ENCODE data around the gene RPS8.
A peak's percentile ranks its signal among the peaks of the same experiment; 100 is the strongest.
"Not testable (repeated sequence)": the region's sequence is repeated elsewhere in the genome, so short reads cannot be mapped to it uniquely, and the experiment has no call there.

The RPS8 gene

DNA sequence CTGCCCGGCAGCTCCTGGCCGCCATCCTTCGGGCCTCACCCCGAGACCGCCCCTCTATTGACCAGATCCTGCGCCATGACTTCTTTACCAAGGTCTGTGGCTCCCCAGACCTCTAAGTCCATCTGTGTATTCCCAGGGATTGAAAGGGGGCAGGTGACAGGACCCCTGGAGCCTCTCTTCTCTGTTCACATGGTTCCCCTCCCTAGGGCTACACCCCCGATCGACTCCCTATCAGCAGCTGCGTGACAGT is 27.6 kb downstream of the RPS8 start:
- no peak for DNase-seq (ENCODE audit: low read depth in 2 of 2)

DNA sequence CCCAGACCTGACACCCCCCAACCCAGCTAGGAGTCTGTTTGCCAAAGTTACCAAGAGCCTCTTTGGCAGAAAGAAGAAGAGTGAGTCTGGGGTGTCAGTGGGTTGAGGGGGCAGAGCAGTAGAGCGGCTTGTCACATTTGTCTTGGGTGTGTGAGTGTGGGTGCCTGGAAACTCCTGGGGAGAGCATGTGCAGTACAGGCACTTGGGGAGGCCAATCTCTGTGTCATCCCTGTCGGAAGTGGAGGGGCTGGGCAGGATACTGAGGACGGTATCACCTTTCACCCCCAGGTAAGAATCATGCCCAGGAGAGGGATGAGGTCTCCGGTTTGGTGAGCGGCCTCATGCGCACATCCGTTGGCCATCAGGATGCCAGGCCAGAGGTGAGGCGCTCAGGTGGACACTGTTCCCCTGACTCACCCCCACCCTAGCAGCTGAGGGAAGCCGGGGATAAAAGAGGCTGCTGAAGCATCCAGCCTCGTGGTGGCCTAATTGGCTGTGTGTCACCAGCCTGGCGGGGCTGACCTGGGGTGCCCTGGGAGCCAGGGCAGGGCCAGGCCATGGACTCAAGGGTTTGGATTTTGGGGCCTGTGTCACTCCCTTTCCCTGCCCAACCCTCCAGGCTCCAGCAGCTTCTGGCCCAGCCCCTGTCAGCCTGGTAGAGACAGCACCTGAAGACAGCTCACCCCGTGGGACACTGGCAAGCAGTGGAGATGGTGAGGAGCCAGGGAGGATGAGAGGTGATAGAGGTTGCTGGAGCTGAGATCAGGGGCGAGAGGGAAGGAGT is 28.2 kb downstream of the RPS8 start:
- no peak for DNase-seq (ENCODE audit: low read depth in 2 of 2)

DNA sequence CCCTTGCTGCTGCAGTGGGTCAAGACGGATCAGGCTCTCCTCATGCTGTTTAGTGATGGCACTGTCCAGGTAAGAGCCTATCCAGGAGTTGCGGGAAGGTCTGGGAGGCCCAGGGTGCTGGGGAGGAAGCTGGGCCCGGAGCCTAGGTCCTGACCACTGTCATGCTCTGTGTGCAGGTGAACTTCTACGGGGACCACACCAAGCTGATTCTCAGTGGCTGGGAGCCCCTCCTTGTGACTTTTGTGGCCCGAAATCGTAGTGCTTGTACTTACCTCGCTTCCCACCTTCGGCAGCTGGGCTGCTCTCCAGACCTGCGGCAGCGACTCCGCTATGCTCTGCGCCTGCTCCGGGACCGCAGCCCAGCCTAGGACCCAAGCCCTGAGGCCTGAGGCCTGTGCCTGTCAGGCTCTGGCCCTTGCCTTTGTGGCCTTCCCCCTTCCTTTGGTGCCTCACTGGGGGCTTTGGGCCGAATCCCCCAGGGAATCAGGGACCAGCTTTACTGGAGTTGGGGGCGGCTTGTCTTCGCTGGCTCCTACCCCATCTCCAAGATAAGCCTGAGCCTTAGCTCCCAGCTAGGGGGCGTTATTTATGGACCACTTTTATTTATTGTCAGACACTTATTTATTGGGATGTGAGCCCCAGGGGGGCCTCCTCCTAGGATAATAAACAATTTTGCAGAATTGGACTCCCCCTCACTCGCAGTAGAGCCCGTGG is 30.1 kb downstream of the RPS8 start:
- no peak for DNase-seq (ENCODE audit: low read depth in 2 of 2)

DNA sequence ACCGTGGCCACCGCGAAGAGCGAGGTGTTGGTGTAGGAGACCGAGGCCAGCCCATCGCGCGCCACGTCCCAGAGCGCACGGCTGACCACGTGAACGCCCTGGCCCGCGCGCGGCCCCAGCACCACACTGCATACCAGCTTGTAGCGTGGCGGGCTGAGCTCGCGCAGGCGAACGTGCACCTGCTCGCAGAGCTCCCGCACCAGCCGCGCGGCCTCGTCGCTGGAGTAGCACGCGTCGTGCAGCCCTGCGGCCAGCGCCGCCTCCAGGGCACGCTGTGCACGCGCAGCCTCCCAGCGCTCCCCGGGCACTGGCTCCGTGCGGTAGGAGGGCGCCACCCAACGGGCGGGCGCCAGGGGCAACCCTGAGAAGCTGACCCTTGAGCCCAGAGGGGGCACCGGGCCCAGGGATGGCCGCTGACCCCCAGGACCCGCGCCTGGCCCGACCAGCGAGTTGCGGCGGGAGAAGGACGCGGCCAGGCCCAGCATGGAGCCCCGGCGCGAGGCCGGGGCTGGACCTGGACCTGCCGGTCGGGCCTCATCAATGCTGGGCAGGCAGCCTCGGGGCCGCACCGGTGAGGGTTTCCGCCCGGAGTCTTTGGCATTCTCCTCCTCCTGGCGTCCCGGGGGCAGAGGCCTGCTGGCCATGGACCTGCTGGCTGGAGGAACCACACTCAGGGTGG is 30.8 kb downstream of the RPS8 start:
- DNase-seq (ENCODE audit: low read depth in 2 of 2) = no peak

DNA sequence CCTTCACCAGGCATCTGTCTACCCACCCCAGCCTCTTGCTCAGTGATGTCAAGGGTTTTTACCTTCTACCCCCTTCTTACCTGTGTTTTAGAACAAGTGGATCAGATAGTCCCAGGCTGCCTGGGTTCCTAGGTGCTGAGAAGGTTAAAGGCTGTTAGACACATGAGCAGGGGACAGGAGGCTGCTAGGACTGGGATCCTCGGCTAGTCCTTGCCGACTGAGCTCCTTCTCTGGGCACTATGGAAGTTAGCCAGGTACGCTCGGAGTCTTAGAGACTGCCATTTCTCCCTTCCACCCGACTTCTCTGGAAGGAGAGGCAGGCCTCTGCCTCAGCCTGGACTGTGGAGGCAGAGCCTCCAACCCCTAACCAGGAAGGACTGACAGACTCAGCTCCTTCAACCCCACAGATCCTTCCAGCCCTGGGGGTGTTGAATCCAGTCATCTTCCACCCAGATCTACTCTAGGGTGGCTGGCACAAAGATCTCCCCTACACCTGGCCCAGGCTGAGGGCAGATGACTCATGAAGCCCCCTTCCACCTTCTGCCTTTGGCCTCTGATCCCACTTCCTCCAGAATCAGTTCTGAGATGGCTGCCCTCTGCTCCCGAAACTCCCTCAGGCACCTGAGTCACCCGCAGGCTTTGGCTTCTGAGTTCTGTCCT is 31.5 kb downstream of the RPS8 start, which contains the start of gene DYNLT4:
Gene DYNLT4, minus strand, starts transcription at position 648 of the 660 bp plus-strand sequence. CDS start 683 bp downstream, outside the sequence.
- no peak for DNase-seq (ENCODE audit: low read depth in 2 of 2)

DNA sequence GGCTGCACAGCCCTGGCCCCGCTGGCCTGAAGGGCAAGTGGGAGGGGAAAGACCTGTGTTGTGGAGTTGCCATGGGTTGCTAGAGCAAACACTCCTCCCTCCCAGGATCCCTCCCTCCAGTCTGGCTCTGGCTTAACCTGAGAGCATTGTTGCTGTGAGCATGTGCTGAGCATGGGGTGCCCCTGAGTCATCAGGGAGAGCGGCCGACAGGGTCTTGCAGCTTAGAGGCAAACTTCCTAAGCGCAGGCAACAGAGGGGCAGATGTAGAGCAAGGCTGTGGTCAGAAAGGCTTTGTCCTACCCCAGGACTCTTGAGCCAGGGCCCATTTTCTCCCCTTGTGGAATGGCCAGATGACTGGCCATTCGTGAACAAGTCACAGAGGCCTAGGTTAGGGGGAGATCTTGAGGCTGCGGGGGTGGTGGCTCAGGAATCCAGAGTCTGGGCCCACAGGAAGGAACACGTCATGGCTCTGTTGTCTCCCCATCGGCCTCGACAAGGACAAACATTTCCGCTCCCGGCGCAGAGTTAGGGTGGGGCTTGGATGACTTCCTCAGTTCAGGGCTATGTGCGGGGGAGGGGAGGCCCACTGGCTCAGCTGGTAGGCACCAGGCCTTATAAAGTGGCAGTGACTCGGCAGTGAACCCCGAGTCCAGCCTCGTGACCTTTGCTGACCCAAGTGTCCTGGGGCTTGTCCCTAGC is 32.2 kb downstream of the RPS8 start:
- peak; percentile 87 to 90 for DNase-seq (ENCODE audit: low read depth in 2 of 2)

DNA sequence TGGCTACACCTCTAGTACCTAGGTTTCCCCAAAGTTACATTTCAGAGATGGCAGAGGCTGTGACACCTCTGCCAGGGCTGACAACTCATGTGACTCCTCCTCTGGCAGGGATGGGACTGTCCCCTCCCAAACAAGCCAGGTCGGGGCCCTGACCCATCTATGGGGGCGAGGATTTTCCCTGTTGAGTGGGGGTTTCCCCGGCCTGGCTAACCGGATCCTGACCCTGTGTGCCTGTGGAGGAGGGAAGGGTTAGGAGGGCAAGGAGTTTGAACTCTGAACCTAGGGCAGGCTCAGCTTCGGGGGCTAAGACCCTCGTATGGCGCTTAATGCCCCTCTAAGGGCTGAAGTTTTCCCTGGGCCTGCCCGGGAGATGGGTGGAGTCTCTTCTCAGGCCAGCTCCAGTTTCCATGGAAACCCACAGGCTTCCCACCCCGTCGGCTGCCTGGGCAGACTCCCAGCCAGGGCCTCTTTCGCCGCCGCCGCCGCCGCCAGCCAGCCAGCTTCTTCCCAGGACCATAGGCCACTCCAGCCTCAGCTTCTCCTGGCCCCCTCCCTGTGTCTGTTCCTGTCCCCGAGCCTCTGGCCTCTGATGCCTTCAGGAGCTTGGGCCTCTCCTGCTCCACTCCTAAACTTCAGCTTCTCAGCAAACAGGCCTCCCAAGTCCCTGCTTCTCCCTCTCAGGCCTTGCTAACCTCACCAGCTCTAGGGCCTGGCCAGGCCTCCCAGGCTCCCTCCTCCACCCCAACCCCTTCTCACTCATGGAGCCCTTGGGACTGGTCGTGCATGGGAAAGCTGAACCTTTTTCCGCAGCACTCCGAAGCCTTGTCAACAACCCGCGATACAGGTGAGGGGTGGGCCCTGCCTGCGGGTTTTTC is 33.0 kb downstream of the RPS8 start, which contains the start of gene BTBD19:
Gene BTBD19, plus strand, starts transcription at position 461 of the 875 bp plus-strand sequence. Its CDS starts 298 bp downstream, at position 759.
- DNase-seq (ENCODE audit: low read depth in 2 of 2) = peak; percentile 74 to 75

DNA sequence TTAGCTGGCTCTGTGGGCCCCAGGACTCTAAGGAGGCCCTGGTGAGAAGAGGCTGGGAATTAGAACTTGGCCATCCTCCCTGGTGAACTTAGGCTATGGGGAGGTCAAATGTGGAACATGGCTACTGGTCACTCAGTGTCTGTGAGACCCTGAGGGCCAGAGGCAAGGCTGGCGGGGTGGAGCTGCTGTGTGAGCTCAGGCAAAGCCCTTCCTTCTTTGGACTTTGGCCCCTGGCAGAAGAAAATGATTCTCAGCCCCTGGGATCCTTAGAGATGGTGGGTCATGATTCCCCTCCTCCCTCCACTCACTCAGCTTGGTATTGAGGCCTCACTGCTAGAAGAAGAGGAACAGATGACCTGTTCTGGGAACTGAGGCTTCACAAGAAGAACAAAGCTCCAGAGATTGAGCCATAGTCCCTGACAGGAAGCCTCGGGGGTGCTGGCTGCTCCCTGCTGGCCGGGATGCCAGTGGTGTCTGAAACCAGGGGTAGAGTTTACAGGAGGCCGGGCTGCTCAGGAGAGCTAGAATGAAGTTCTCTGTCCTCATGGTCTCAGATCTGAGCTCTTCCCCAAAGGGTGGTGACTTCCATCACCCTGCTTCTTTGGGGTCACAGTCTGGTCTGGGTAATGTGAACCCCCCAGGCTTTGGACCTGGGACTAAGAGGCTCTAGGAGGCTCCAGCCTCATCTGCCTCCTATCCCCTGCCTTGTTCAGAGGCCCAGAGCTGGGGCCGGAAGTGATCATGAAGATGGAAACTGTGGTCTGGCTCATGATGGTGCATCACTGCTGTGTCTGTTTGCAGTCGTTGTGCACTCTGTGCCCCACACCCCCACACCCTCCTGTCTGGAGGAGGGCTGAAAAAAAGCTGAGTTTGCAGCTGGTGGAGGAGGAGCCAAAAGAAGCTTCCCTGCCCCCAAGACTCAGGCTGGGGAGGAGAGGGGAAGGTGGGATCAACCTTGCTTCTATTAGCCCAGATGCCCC is 33.9 kb downstream of the RPS8 start:
- peak; percentile 86 to 87 for DNase-seq (ENCODE audit: low read depth in 2 of 2)

DNA sequence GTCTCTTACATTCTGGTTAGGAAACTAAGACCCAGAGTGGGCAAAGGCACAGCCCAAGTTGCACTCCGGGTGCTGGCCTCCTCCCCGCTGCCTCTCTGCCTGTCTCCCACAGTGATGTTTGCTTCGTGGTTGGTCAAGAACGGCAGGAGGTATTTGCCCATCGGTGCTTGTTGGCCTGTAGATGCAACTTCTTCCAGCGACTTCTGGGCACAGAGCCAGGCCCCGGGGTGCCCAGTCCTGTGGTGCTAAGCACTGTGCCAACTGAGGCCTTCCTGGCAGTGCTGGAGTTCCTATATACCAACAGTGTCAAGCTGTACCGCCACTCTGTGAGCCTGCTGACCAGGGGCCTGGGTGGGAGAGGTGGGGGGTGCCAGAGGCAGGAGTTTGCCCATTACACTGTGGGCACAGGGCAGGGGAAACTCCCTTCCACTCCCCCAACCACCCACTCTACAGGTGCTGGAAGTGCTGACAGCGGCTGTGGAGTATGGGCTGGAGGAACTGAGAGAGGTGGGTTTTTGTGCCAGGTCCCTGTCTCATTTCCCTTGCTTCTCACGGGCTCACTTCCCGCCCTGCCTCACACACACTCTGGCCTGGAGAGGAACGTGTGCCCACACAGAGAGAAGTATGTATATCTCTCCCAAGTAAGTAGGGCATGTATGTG is 34.9 kb downstream of the RPS8 start:
- no peak for DNase-seq (ENCODE audit: low read depth in 2 of 2)

DNA sequence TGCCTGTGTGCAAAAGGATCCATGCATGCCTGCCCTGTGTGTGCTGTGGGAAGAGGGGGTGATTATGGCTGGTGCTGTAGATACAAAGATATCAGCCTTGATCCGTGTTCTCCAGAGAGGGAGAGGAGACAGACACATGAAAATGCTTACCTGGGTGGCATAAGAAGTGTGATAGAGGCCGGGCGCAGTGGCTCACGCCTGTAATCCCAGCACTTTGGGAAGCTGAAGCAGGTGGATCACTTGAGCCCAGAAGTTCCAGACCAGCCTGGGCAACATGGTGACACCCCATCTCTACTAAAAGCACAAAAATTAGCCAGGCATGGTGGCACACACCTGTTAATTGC is 35.4 kb downstream of the RPS8 start:
- not testable (repeated sequence) for DNase-seq (ENCODE audit: low read depth in 2 of 2)

DNA sequence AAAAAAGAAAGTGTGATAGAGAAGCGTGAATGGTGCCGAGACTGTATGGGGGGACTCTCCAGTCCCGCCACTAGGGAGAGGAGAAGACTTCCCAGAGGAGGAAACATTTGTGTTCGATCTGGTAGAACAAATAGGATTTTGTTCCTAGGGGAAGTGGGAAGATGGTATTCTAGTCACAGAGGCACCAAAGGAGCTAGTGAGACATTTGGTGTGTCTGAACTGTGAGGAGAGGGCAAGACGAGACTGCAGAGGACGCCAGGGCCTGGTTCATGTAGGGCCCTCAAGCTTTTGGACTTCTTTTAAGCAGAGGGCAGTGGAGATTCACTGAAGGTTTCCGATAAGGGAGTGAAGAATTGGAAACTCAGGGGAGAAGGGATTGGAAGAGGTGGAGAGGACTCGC is 35.9 kb downstream of the RPS8 start:
- no peak for DNase-seq (ENCODE audit: low read depth in 2 of 2)

DNA sequence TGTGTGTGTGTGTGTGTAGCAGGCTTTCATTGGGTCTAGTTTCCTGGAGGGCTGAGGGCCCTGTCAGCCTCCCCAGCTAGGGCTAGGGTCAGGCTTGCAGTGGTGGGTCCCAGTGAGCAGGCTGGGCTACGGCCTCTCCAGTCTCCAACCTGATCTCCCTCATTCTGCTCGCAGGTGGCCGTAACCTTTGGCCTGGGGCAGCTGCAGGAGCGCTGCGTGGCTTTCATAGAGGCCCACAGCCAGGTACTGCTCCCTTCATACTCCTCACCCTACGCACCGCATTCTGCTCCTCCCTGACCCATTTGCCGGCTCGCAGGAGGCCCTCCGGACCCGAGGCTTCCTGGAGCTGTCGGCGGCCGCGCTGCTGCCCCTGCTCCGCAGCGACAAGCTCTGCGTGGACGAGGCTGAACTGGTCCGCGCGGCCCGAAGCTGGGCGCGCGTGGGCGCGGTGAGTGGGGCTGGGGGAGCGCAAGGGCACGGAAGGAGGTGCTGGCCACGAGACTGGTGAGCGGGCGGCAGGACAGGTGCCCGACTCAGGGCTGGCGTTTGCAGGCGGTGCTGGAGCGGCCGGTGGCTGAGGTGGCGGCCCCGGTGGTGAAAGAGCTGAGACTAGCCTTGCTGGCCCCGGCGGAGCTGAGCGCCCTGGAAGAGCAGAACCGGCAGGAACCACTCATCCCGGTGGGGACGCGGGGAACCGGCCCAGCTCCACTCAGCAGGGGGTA is 37.6 kb downstream of the RPS8 start:
- no peak for DNase-seq (ENCODE audit: low read depth in 2 of 2)

DNA sequence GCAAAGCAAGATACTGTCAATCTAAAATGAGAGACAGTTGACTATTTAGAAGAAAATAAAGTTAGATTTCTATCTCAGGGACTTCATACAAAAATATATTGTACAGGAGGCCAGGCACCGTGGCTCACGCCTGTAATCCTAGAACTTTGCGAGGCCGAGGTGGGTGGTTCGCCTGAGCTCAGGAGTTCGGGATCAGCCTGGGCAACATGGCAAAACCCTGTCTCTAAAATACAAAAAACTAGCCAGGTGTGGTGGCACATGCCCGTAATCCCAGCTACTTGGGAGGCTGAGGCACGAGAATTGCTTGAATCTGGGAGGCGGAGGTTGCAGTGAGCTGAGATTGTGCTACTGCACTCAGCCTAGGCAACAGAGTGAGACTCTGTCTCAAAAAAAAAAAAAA is 40.6 kb downstream of the RPS8 start:
- not testable (repeated sequence) for DNase-seq (ENCODE audit: low read depth in 2 of 2)

DNA sequence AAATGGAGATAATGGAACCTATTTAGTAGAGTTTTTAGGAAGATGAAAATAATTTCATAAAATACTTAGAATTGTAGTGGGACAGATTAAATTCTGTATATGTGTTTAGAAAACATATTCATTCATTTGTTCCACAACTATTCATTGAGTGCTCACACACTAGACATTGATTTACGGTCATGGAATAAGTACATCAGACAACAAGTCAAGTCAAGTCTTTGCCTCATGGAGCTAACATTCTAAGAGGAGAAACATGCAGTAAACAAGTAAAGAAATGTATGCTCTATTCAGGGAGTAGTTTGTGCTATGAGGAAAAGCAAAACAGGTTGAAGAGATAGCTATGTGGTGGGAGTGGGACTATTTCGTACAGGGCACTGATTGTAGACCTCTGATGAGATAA is 42.0 kb downstream of the RPS8 start:
- no peak for DNase-seq (ENCODE audit: low read depth in 2 of 2)

DNA sequence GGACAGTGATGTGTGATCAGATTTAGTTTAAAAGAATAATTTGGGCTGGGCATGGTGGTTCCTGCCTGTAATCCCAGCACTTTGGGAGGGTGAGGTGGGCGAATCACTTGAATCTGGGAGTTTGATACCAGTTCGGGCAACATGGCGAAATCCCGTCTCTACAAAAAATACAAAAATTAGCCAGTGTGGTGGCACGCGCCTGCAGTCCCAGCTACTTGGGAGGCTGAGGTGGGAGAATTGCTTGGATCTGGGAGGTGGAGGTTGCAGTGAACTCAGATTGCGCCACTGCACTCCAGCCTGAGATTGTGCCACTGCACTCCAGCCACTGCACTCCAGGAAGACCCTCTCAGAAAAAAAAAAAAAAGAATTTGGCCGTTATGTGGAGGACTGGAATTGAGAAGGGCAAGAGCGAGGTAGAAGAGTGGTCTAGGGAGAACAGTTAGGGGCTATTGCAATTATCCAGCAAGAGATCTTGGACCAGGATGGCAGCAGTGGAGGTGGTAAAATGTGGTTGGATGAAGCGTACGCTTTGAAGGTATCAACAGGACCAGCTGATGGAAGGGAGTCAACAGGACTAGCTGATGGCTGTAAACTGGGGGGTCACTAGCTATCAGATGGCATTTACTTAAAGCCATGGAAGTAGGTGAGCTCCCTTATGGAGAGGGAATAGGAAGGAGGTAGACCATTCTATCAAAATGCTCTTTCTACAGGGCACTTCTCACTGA is 42.6 kb downstream of the RPS8 start:
- no peak for DNase-seq (ENCODE audit: low read depth in 2 of 2)

DNA sequence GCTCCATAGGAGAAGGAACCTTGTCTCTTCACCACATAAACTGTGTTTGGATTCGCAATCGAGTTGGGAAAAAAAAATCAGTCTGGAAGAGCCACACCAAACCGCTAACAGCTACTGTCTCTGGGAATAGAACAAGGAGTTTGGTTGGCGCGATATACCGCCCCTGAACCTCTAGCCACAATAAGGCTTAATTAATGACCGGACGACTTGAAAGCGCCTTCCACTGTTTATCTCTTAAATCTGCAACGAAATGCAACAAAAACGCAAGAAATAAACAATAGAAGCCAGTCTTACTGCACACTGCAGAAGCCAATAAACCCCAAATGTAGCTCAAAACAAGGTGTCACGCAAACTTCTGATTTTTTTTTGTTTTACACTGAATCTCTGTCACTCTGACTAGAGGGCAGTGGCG is 43.9 kb downstream of the RPS8 start:
- DNase-seq (ENCODE audit: low read depth in 2 of 2) = no peak

DNA sequence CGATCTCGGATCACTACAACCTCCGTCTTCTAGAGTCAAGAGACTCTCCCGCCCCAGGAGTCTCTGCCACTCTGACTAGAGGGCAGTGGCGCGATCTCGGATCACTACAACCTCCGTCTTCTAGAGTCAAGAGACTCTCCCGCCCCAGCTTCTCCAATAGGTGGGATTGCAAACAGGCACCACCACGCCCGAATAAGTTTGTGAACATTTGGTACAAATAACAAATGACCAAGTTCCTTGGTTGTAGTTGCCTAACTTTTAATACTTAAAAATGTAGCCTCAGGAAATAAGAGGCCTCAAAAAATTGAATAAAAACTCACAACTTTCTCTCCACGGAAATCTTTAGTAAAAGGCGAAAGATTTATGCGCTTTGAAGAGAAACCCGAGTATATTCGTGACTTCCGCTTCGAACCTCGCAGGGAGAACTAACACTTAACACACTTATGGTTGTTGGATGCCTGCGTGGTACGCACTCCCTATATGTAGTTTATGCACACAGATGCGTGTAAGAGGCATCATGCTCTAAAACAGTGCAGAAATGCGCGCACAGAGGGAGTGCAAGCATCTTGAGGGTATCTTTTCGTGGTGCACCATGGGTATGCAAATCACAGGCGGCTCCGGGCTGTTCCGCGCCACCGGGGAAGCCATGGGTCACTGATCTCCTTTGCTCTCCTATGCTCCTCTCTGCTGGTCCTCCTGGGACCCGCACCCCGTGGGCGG is 44.4 kb downstream of the RPS8 start:
- DNase-seq (ENCODE audit: low read depth in 2 of 2) = peak; percentile 75 to 81
